Endodermal cell (in vitro differentiated cells): ENCODE results near the gene DDR2. TPM values are rescaled to one million over a fixed set of nuclear protein-coding genes. Genes with fewer than 3 reads are reported as not detected.

Experiments
- DNase-seq: peaks from one replicate; pipeline ENCODE4 v3.0.0-alpha.2; 2017
- H3K27ac ChIP-seq: 2 replicates; pipeline ENCODE4 v1.5.1; 2013; ENCODE audit warnings: mild to moderate bottlenecking, low read depth, low read length, moderate library complexity
- H3K27me3 ChIP-seq: 2 replicates; pipeline ENCODE4 v1.6.1; 2013; ENCODE audit warnings: mild to moderate bottlenecking, low read length, moderate library complexity; ENCODE audit not compliant: insufficient read depth, control insufficient read depth, poor library complexity, severe bottlenecking
- H3K36me3 ChIP-seq: 2 replicates; pipeline ENCODE4 v1.7.0; 2013; ENCODE audit warnings: mild to moderate bottlenecking, low read length, moderate library complexity; ENCODE audit not compliant: control insufficient read depth, insufficient read depth
- H3K4me1 ChIP-seq: one replicate; pipeline ENCODE4 v1.7.0; 2013; ENCODE audit warnings: low read length; ENCODE audit not compliant: control insufficient read depth, insufficient read depth
- H3K4me3 ChIP-seq: 2 replicates; pipeline ENCODE4 v1.5.1; 2013; ENCODE audit warnings: mild to moderate bottlenecking, low read length, moderate library complexity
- H3K9ac ChIP-seq: 2 replicates; pipeline ENCODE4 v1.6.1; 2013; ENCODE audit warnings: mild to moderate bottlenecking, low read length, moderate library complexity; ENCODE audit not compliant: poor library complexity, severe bottlenecking; ENCODE audit errors: extremely low read depth
- H3K9me3 ChIP-seq: 2 replicates; pipeline ENCODE4 v1.6.1; 2013; ENCODE audit warnings: mild to moderate bottlenecking, low read length, moderate library complexity; ENCODE audit not compliant: control insufficient read depth
- H3K27ac Mint-ChIP-seq: 2 replicates; pipeline ENCODE4 v1.8.0; 2020; ENCODE audit warnings: mixed read lengths
- H3K27me3 Mint-ChIP-seq: 2 replicates; pipeline ENCODE4 v1.8.0; 2021; ENCODE audit warnings: mild to moderate bottlenecking, mixed read lengths; ENCODE audit not compliant: insufficient read depth
- H3K36me3 Mint-ChIP-seq: 2 replicates; pipeline ENCODE4 v1.8.0; 2020; ENCODE audit warnings: low read depth, mixed read lengths
- H3K4me1 Mint-ChIP-seq: 2 replicates; pipeline ENCODE4 v1.8.0; 2020; ENCODE audit warnings: mixed read lengths
- H3K4me3 Mint-ChIP-seq: 2 replicates; pipeline ENCODE4 v1.8.0; 2020; ENCODE audit warnings: mild to moderate bottlenecking, moderate library complexity, mixed read lengths
- H3K9me3 Mint-ChIP-seq: 2 replicates; pipeline ENCODE4 v1.8.0; 2020; ENCODE audit warnings: mild to moderate bottlenecking, mixed read lengths
- WGBS, 2 experiments: methylation state at CpG; one replicate each; pipeline versions ENCODE4 v1.1.5 to v1.1.7; 2013; ENCODE audit warnings: missing lambda C conversion rate in 2 of 2, mixed read lengths in 1 of 2; ENCODE audit not compliant: insufficient coverage in 1 of 2, insufficient read length in 1 of 2; 5-methylcytosine and 5-hydroxymethylcytosine counted together
- total RNA-seq, 2 donors: library from RNA; stranded (reverse); fragmentation: NEBNext Ultra II Directional in 1 of 2; extraction: Animal tissue kit (Norgen Biotek cat#: 25700) in 1 of 2; gene quantifications; 2 replicates in 1 of 2; 3 replicates in 1 of 2; pipeline ENCODE4 v1.2.1, GENCODE V29; 2021
- TF ChIP-seq, protein P1 (sequence below): fragments of 200-600 bp; sonication (generic); conservative IDR thresholded peaks from 2 replicates; pipeline ENCODE4 v1.5.0; 2021; ENCODE audit warnings: antibody characterized with exemption, mild to moderate bottlenecking

DDR2 gene
- total RNA-seq, 2 donors from 2014 or later: 0.26 to 0.55 TPM

DNA sequence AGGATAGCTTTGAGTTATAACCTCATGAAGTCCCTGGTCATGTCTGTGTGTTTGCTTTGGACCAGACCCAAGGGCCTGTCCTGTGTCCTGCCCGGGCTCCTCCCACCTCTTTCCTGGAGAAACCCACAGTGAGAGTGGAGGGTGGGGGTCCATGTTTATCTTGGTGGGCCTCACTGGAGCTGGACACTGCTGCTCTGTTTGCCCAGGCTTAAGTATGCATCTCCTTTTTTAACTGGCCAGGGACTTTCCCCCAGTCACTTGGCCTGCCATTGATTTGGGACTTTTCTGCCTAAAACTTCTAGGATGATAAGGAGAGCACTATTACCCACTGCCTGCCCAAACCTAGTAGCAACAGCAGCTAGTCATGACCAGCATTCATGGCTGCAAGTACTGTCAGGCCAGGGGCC is 49.8 kb downstream of the DDR2 start:
- TF ChIP-seq, protein P1, sequence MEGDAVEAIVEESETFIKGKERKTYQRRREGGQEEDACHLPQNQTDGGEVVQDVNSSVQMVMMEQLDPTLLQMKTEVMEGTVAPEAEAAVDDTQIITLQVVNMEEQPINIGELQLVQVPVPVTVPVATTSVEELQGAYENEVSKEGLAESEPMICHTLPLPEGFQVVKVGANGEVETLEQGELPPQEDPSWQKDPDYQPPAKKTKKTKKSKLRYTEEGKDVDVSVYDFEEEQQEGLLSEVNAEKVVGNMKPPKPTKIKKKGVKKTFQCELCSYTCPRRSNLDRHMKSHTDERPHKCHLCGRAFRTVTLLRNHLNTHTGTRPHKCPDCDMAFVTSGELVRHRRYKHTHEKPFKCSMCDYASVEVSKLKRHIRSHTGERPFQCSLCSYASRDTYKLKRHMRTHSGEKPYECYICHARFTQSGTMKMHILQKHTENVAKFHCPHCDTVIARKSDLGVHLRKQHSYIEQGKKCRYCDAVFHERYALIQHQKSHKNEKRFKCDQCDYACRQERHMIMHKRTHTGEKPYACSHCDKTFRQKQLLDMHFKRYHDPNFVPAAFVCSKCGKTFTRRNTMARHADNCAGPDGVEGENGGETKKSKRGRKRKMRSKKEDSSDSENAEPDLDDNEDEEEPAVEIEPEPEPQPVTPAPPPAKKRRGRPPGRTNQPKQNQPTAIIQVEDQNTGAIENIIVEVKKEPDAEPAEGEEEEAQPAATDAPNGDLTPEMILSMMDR: no peak
- Mint-ChIP-seq H3K4me1 (no peaks in the 10 kb centered on the region), H3K36me3 (no peaks in the 10 kb centered on the region), H3K9me3 (no peaks in the 10 kb centered on the region), H3K27ac (no peak overlapping the region), H3K4me3 (no peak overlapping the region), H3K27me3 (no peaks in the 10 kb centered on the region)
- Histone ChIP-seq H3K4me3 (no peak overlapping the region), H3K36me3 (no peaks in the 10 kb centered on the region), H3K9me3 (no peaks in the 10 kb centered on the region), H3K9ac (no peak overlapping the region), H3K27ac (no peak overlapping the region), H3K4me1 (no peaks in the 10 kb centered on the region), H3K27me3 (no peaks in the 10 kb centered on the region)
- 90% methylated on average over 1 of the region's 1 CpG; no CpG with 5 or more reads in 1 of the 2 experiments for WGBS, 2 experiments
- no peak for DNase-seq

GRCh38 chr1:162687870-162688269 is 55.6 kb downstream of the DDR2 start:
- Histone ChIP-seq H3K36me3 (no peaks in the 10 kb centered on the region), H3K4me3 (no peak overlapping the region), H3K4me1 (no peaks in the 10 kb centered on the region), H3K9me3 (no peaks in the 10 kb centered on the region), H3K27ac (no peak overlapping the region), H3K9ac (no peak overlapping the region), H3K27me3 (no peaks in the 10 kb centered on the region)
- TF ChIP-seq, protein P1: no peak
- H3K9me3 Mint-ChIP-seq: no peaks in the 10 kb centered on the region
- H3K27ac Mint-ChIP-seq: no peak overlapping the region
- DNase-seq: no peak
- no peak overlapping the region for H3K4me3 Mint-ChIP-seq
- 91 to 94% methylated on average over 6 of the region's 6 CpGs for WGBS, 2 experiments
- no peaks in the 10 kb centered on the region for H3K36me3 Mint-ChIP-seq
- no peaks in the 10 kb centered on the region for H3K27me3 Mint-ChIP-seq
- peaks cover 7% of the 10 kb centered on the region for H3K4me1 Mint-ChIP-seq

GRCh38 chr1:162688521-162688920 is 56.3 kb downstream of the DDR2 start:
- no peak overlapping the region for H3K4me3 ChIP-seq
- H3K27ac ChIP-seq: no peak overlapping the region
- no peaks in the 10 kb centered on the region for H3K27me3 ChIP-seq
- TF ChIP-seq, protein P1: no peak
- 95% methylated on average over 4 of the region's 4 CpGs for WGBS, 2 experiments
- H3K4me1 ChIP-seq: no peaks in the 10 kb centered on the region
- Mint-ChIP-seq H3K27ac (no peak overlapping the region), H3K27me3 (no peaks in the 10 kb centered on the region), H3K9me3 (no peaks in the 10 kb centered on the region), H3K36me3 (no peaks in the 10 kb centered on the region), H3K4me1 (peaks cover 7% of the 10 kb centered on the region), H3K4me3 (no peak overlapping the region)
- H3K9me3 ChIP-seq: no peaks in the 10 kb centered on the region
- no peak for DNase-seq
- H3K36me3 ChIP-seq: no peaks in the 10 kb centered on the region
- H3K9ac ChIP-seq: no peak overlapping the region
